B cell (primary cell): ENCODE measurements around the gene RMI2. TPM values are rescaled to one million over a fixed set of nuclear protein-coding genes. Genes with fewer than 3 reads are reported as not detected.

ENCODE experiments used
- ATAC-seq: fragments of 200-7000 bp; cut with Tn5 transposase; one replicate; pipeline ENCODE4 v1.10.0; 2021; ENCODE audit warnings: low read depth, mild to moderate bottlenecking, moderate number of reproducible peaks, moderate library complexity
- CTCF ChIA-PET: fragments of 350-600 bp; sonication (Branson Sonifier 250); formaldehyde crosslinking; loops from one replicate; lab custom pipeline; 2021; ENCODE audit warnings: antibody characterized with exemption, inconsistent platforms; lab: Charles Lee
- POLR2A ChIA-PET: fragments of 350-600 bp; sonication (Branson Sonifier 250); formaldehyde crosslinking; loops from one replicate; lab custom pipeline; 2021; ENCODE audit warnings: antibody characterized with exemption; lab: Charles Lee
- DNase-seq: peaks from one replicate; pipeline ENCODE4 v3.0.0; 2013
- H2AFZ ChIP-seq: 2 replicates; pipeline ENCODE4 v1.6.1; 2012; ENCODE audit warnings: mild to moderate bottlenecking, low read depth, low read length; ENCODE audit not compliant: insufficient read depth, poor library complexity, severe bottlenecking
- H3K27ac ChIP-seq, 2 donors: 1 replicate in 1 of 2; 2 replicates in 1 of 2; pipeline ENCODE4 v1.5.1; 2012 to 2013; ENCODE audit warnings: low read length in 2 of 2, mild to moderate bottlenecking in 2 of 2, moderate library complexity in 1 of 2
- H3K27me3 ChIP-seq, 4 experiments: fragments of 200-600 bp in 1 of 4; sonication (generic) in 1 of 4; replicated peaks in 1 of 4; 1 replicate in 2 of 4; 2 replicates in 2 of 4; pipeline versions ENCODE4 v1.6.1 to v1.7.0; 2013 to 2016; ENCODE audit warnings: low read length in 3 of 4, mild to moderate bottlenecking in 2 of 4, mixed read lengths in 1 of 4, moderate library complexity in 1 of 4; ENCODE audit not compliant: insufficient read depth in 4 of 4, control insufficient read depth in 3 of 4; ENCODE audit errors: control extremely low read depth in 1 of 4
- H3K36me3 ChIP-seq, 2 experiments: replicated peaks in 1 of 2; 1 replicate in 1 of 2; 2 replicates in 1 of 2; pipeline versions ENCODE4 v1.6.1 to v1.7.1; 2013; ENCODE audit warnings: low read length in 1 of 2; ENCODE audit not compliant: insufficient read depth in 2 of 2, control insufficient read depth in 1 of 2; ENCODE audit errors: control extremely low read depth in 1 of 2, extremely low read depth in 1 of 2
- H3K4me1 ChIP-seq, 2 donors: fragments of 200-600 bp in 1 of 2; sonication (generic) in 1 of 2; 1 replicate in 1 of 2; 2 replicates in 1 of 2; pipeline versions ENCODE4 v1.5.1 to v1.6.1; 2013 to 2017; ENCODE audit warnings: low read length in 2 of 2; ENCODE audit not compliant: control insufficient read depth in 2 of 2, insufficient read depth in 2 of 2
- H3K4me2 ChIP-seq: replicated peaks from 2 replicates; pipeline ENCODE3; 2012; ENCODE audit warnings: mild to moderate bottlenecking, low read depth, low read length; ENCODE audit not compliant: poor library complexity, severe bottlenecking
- H3K4me3 ChIP-seq, 5 experiments: fragments of 200-600 bp in 1 of 5; sonication (generic) in 1 of 5; 1 replicate in 3 of 5; 2 replicates in 2 of 5; pipeline versions ENCODE4 v1.5.1 to v1.7.0; 2011 to 2016; ENCODE audit warnings: low read length in 4 of 5, mild to moderate bottlenecking in 4 of 5, low read depth in 2 of 5, control low read depth in 1 of 5, moderate library complexity in 1 of 5; ENCODE audit not compliant: insufficient read depth in 1 of 5; ENCODE audit errors: control extremely low read depth in 1 of 5, extremely low read depth in 1 of 5
- H3K79me2 ChIP-seq: fragments of 200-600 bp; sonication (generic); one replicate; pipeline ENCODE4 v1.6.0; 2016; ENCODE audit warnings: low read length; ENCODE audit not compliant: control insufficient read depth, insufficient read depth
- H3K9ac ChIP-seq: fragments of 200-600 bp; sonication (generic); 2 replicates; pipeline ENCODE4 v1.6.1; 2017; ENCODE audit warnings: mild to moderate bottlenecking, low read length, moderate library complexity
- H3K9me3 ChIP-seq, 3 donors: one replicate each; pipeline versions ENCODE4 v1.6.1 to v1.7.1; 2013; ENCODE audit warnings: low read length in 2 of 3; ENCODE audit not compliant: control insufficient read depth in 2 of 3, insufficient read depth in 1 of 3; ENCODE audit errors: control extremely low read depth in 1 of 3
- H4K20me1 ChIP-seq: 2 replicates; pipeline ENCODE4 v1.6.0; 2012; ENCODE audit warnings: mild to moderate bottlenecking, low read length; ENCODE audit not compliant: insufficient read depth, control insufficient read depth, poor library complexity, severe bottlenecking
- H3K27ac Mint-ChIP-seq: one replicate; pipeline ENCODE4 v1.8.0; 2021; ENCODE audit warnings: mixed read lengths
- H3K27me3 Mint-ChIP-seq: one replicate; pipeline ENCODE4 v1.8.0; 2021; ENCODE audit warnings: mixed read lengths
- H3K4me1 Mint-ChIP-seq: one replicate; pipeline ENCODE4 v1.8.0; 2021; ENCODE audit warnings: mixed read lengths
- H3K4me3 Mint-ChIP-seq: one replicate; pipeline ENCODE4 v1.8.0; 2021; ENCODE audit warnings: mixed read lengths
- H3K9me3 Mint-ChIP-seq: one replicate; pipeline ENCODE4 v1.8.0; 2022; ENCODE audit warnings: mixed read lengths; ENCODE audit not compliant: insufficient read depth
- CTCF ChIP-seq: fragments of 200-600 bp; IDR thresholded peaks from one replicate; pipeline ENCODE4 v1.8.0; 2022; ENCODE audit warnings: antibody characterized with exemption, mild to moderate bottlenecking
- EZH2 ChIP-seq: IDR thresholded peaks from 2 replicates; pipeline ENCODE4 v1.6.1; 2012; ENCODE audit warnings: borderline replicate concordance, low read depth, mild to moderate bottlenecking, moderate library complexity, low read length; ENCODE audit not compliant: insufficient read depth, poor library complexity, severe bottlenecking
- WGBS: methylation state at CpG from one replicate; pipeline ENCODE4 v1.1.5; 2013; ENCODE audit warnings: missing lambda C conversion rate; ENCODE audit not compliant: insufficient coverage; 5-methylcytosine and 5-hydroxymethylcytosine counted together
- intact Hi-C: fragments of 100-400 bp; cut with micrococcal nuclease; formaldehyde crosslinking; loops from one replicate; pipeline ENCODE4 v1.10.0; 2022
- polyA plus RNA-seq: library from polyadenylated mRNA; depleted of rRNA; stranded (reverse); fragments of >200 nt; gene quantifications from 2 replicates; pipeline ENCODE4 v1.2.3, GENCODE V29; 2012
- total RNA-seq, 2 donors: library from RNA; stranded (reverse); fragments of 120-200 nt in 1 of 2; gene quantifications; 1 replicate in 1 of 2; 2 replicates in 1 of 2; pipeline versions ENCODE4 v1.2.3 to v1.2.4, GENCODE V29; 2013 to 2022

RMI2 gene
- total and polyA plus RNA-seq, 2 donors (not counting 1 experiment from before 2014, with no cell fraction given), result 2.3 to 27.0 TPM

DNA sequence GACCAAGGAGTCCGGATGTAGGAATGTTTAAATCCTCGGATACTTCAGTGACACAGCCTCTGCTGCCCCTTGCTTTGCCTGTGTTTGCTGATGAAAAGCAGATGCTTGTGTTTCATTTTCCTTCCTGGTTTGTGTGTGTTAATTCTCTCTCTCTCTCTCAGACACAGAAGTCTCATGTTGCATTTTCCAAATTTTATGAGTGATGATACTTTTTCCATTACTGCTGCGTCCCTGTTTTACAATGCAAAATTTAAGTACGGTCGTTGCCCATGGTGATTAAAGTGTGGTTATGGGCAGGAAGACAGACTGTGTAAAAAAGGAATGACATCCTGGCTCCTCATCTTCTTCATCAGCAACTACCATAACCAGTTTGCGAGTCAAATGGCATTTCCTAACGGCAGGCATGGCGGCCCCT is 5.7 kb downstream of the RMI2 start:
- Histone ChIP-seq H3K27ac (no peak overlapping the region), H3K9me3 (no peaks in the 10 kb centered on the region), H3K4me3 (no peak overlapping the region), H3K36me3 (peaks cover 0 to 4% of the 10 kb centered on the region in 2 experiments), H2AFZ (no peak overlapping the region), H3K9ac (no peak overlapping the region), H3K27me3 (no peaks in the 10 kb centered on the region), H3K79me2 (peaks cover 22% of the 10 kb centered on the region), H3K4me1 (peaks cover 27 to 40% of the 10 kb centered on the region in 2 donors), H3K4me2 (no peak overlapping the region), H4K20me1 (no peaks in the 10 kb centered on the region)
- Mint-ChIP-seq H3K27me3 (no peaks in the 10 kb centered on the region), H3K9me3 (no peaks in the 10 kb centered on the region), H3K4me3 (no peak overlapping the region), H3K27ac (no peak overlapping the region), H3K4me1 (peaks cover 72% of the 10 kb centered on the region)
- DNase-seq, result no peak
- WGBS, result 80% methylated on average over 3 of the region's 8 CpGs
- TF ChIP-seq CTCF, result no peak
- no peak for TF ChIP-seq EZH2
- ChIA-PET POLR2A (interaction anchor here (1.0 to 2.0 kb wide), 2 partner anchors 40 to 53 kb away, joined by 3 to 12 read pairs; no protein-coding TSS in a partner anchor), CTCF (interaction anchor here (1.4 to 10.4 kb wide), 3 partner anchors 20 to 94 kb away, joined by 5 to 223 read pairs (median 120); partner anchors contain the start of gene SOCS1)
- ATAC-seq, result no peak
- intact Hi-C loops, result loop anchor here (10.0 kb wide), 1 partner anchor 276 kb away; no protein-coding TSS in a partner anchor

DNA sequence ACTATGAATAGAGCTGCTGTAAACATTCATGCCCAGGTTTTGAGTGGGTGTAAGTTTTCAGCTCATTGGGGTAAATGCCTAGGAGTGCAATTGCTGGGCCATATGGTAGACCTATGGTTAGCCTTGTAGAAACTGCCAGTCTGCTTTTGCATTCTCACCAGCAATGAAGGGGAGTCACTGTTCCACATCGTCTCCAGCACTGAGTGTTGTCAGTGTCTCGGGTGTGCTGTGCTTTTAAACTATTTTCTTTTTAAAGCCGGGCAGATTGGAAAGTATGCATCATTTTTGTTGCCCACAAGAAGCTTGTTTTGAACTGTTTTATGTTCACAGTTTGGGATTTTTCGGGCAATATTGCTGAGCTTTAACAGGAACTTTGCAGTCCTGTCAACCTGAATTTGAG is 7.9 kb downstream of the RMI2 start:
- peaks cover 0 to 4% of the 10 kb centered on the region in 2 experiments for H3K36me3 ChIP-seq
- no peak overlapping the region for H3K4me2 ChIP-seq

More for the DNA sequence above, 7.9 kb downstream of the RMI2 start:
- CTCF ChIA-PET, result interaction anchor here (0.9 to 10.4 kb wide), 13 partner anchors 10 to 389 kb away, joined by 3 to 223 read pairs (median 3); partner anchors contain the start of genes PRM3 and SOCS1
- WGBS, result 70% methylated on average over 4 of the region's 4 CpGs
- H2AFZ ChIP-seq, result no peak overlapping the region
- DNase-seq, result no peak
- H3K4me1 Mint-ChIP-seq, result peaks cover 70% of the 10 kb centered on the region
- intact Hi-C loops, result loop anchor here (10.0 kb wide), 1 partner anchor 278 kb away; no protein-coding TSS in a partner anchor
- H3K27me3 Mint-ChIP-seq, result peaks cover 4% of the 10 kb centered on the region
- no peak overlapping the region for H3K4me3 ChIP-seq
- ATAC-seq, result no peak
- no peak for TF ChIP-seq EZH2
- TF ChIP-seq CTCF, result no peak
- H3K27ac Mint-ChIP-seq, result no peak overlapping the region
- no peak overlapping the region for H3K27ac ChIP-seq
- H3K9me3 Mint-ChIP-seq, result no peaks in the 10 kb centered on the region
- peaks cover 4% of the 10 kb centered on the region for H4K20me1 ChIP-seq
- H3K79me2 ChIP-seq, result peaks cover 14% of the 10 kb centered on the region
- peaks cover 34 to 40% of the 10 kb centered on the region in 2 donors for H3K4me1 ChIP-seq
- POLR2A ChIA-PET, result interaction anchor here (0.6 to 2.8 kb wide), 5 partner anchors 22 to 98 kb away, joined by 3 to 39 read pairs (median 12); partner anchors contain the start of gene SOCS1
- no peak overlapping the region for H3K4me3 Mint-ChIP-seq
- peaks cover 0 to 12% (median 1%) of the 10 kb centered on the region in 4 experiments for H3K27me3 ChIP-seq
- H3K9me3 ChIP-seq, result no peaks in the 10 kb centered on the region
- H3K9ac ChIP-seq, result no peak overlapping the region
